HepG2 (cell line): ENCODE data around the gene CABLES2. TPM values are rescaled to one million over a fixed set of nuclear protein-coding genes. Genes with fewer than 3 reads are reported as not detected.
A peak's percentile ranks its signal among the peaks of the same experiment; 100 is the strongest.

Source experiments
- ATF4 ChIP-seq, 2 experiments: fragments of 450-650 bp in 1 of 2; sonication (generic) in 1 of 2; formaldehyde crosslinking; IDR thresholded peaks; 2 replicates each; pipeline versions ENCODE4 v1.5.0 to v1.8.0; 2020 to 2022; ENCODE audit warnings: mild to moderate bottlenecking in 1 of 2, missing genetic modification reagents in 1 of 2
- HNRNPL ChIP-seq: fragments of 200-400 bp; formaldehyde crosslinking; IDR thresholded peaks from 2 replicates; pipeline ENCODE4 v1.6.1; 2017; ENCODE audit warnings: mild to moderate bottlenecking, low read depth, low read length
- HOXA7 ChIP-seq: sonication (generic); formaldehyde crosslinking; IDR thresholded peaks from 2 replicates; pipeline ENCODE4 v1.8.1; 2022; ENCODE audit warnings: mild to moderate bottlenecking, missing genetic modification reagents, moderate library complexity
- KDM3A ChIP-seq: IDR thresholded peaks from 2 replicates; pipeline ENCODE4 v1.6.1; 2018; ENCODE audit warnings: low read depth, missing compliant biosample characterization
- KLF11 ChIP-seq: IDR thresholded peaks from 2 replicates; pipeline ENCODE4 v1.6.1; 2016; ENCODE audit warnings: missing compliant biosample characterization
- NFKBIZ ChIP-seq: IDR thresholded peaks from 2 replicates; pipeline ENCODE4 v1.6.1; 2018; ENCODE audit warnings: missing genetic modification reagents, missing compliant biosample characterization
- NKX3-1 ChIP-seq: sonication (generic); formaldehyde crosslinking; IDR thresholded peaks from 2 replicates; pipeline ENCODE4 v1.5.0; 2020; ENCODE audit warnings: missing genetic modification reagents
- ONECUT2 ChIP-seq: sonication (generic); formaldehyde crosslinking; IDR thresholded peaks from 2 replicates; pipeline ENCODE4 v1.4.0; 2020; ENCODE audit warnings: missing genetic modification reagents
- PCBP2 ChIP-seq: fragments of 200-400 bp; formaldehyde crosslinking; optimal IDR thresholded peaks from 2 replicates; pipeline ENCODE3; 2018; ENCODE audit warnings: low read length, low read depth; ENCODE audit not compliant: poor library complexity, severe bottlenecking
- PRDM10 ChIP-seq: sonication (generic); formaldehyde crosslinking; IDR thresholded peaks from 2 replicates; pipeline ENCODE4 v1.4.0; 2020; ENCODE audit warnings: low read depth, missing genetic modification reagents
- USF2 ChIP-seq, 2 experiments: sonication (generic) in 1 of 2; formaldehyde crosslinking in 1 of 2; IDR thresholded peaks; 2 replicates each; pipeline versions ENCODE4 v1.5.1 to v1.6.1; 2011 to 2020; ENCODE audit warnings: borderline replicate concordance in 1 of 2, low read depth in 1 of 2, low read length in 1 of 2, mild to moderate bottlenecking in 1 of 2, missing genetic modification reagents in 1 of 2, moderate library complexity in 1 of 2
- ZNF558 ChIP-seq: sonication (generic); formaldehyde crosslinking; IDR thresholded peaks from 2 replicates; pipeline ENCODE4 v1.9.0; 2022; ENCODE audit warnings: mild to moderate bottlenecking, missing genetic modification reagents, borderline replicate concordance
- polyA plus RNA-seq, 8 experiments: library from polyadenylated mRNA; depleted of rRNA in 3 of 8; stranded (reverse) in 7 of 8; unstranded in 1 of 8; fragments of >200 nt; fragmentation: Illumina TruSeq in 4 of 8; extraction: Trizol in 4 of 8; gene quantifications; 2 replicates each; pipeline versions ENCODE4 v1.2.1 to v1.2.3, GENCODE V29; 2011 to 2016; ENCODE audit warnings: low read depth in 4 of 8, missing spikeins in 1 of 8, mixed read lengths in 1 of 8; ENCODE audit not compliant: insufficient read depth in 1 of 8
- total RNA-seq, 5 experiments: library from RNA; depleted of rRNA; stranded (reverse); fragments of >200 nt; fragmentation: Illumina TruSeq; extraction: Trizol; gene quantifications; 2 replicates each; pipeline ENCODE4 v1.2.3, GENCODE V29; 2016; ENCODE audit warnings: low read depth in 1 of 5
- TF ChIP-seq, protein P1 (sequence below): sonication (generic); formaldehyde crosslinking; IDR thresholded peaks from 2 replicates; pipeline ENCODE4 v1.4.0; 2020; ENCODE audit warnings: missing genetic modification reagents
- TF ChIP-seq, protein P2 (sequence below): conservative IDR thresholded peaks from 2 replicates; pipeline ENCODE4 v1.6.1; 2018; ENCODE audit warnings: missing genetic modification reagents

Gene CABLES2
- total and polyA plus RNA-seq, 2 of the 13 experiments (the other 11 are each of a cell fraction or from before 2014, with no cell fraction given) = 5.2 to 9.7 TPM

GRCh38 chr20:62370807-62371587 lies 36.1 kb downstream of the CABLES2 start (continued):
- TF ChIP-seq, protein P1, sequence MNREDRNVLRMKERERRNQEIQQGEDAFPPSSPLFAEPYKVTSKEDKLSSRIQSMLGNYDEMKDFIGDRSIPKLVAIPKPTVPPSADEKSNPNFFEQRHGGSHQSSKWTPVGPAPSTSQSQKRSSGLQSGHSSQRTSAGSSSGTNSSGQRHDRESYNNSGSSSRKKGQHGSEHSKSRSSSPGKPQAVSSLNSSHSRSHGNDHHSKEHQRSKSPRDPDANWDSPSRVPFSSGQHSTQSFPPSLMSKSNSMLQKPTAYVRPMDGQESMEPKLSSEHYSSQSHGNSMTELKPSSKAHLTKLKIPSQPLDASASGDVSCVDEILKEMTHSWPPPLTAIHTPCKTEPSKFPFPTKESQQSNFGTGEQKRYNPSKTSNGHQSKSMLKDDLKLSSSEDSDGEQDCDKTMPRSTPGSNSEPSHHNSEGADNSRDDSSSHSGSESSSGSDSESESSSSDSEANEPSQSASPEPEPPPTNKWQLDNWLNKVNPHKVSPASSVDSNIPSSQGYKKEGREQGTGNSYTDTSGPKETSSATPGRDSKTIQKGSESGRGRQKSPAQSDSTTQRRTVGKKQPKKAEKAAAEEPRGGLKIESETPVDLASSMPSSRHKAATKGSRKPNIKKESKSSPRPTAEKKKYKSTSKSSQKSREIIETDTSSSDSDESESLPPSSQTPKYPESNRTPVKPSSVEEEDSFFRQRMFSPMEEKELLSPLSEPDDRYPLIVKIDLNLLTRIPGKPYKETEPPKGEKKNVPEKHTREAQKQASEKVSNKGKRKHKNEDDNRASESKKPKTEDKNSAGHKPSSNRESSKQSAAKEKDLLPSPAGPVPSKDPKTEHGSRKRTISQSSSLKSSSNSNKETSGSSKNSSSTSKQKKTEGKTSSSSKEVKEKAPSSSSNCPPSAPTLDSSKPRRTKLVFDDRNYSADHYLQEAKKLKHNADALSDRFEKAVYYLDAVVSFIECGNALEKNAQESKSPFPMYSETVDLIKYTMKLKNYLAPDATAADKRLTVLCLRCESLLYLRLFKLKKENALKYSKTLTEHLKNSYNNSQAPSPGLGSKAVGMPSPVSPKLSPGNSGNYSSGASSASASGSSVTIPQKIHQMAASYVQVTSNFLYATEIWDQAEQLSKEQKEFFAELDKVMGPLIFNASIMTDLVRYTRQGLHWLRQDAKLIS (CRISPR knock-in tag) = 0 out of 2 replicates have a peak, but pooled peaks have one; percentile 68
- no peak for TF ChIP-seq PCBP2
- no peak for TF ChIP-seq USF2 (IDR thresholded peaks at IDR 0.05; ENCODE audit: low read depth, low read length)
- TF ChIP-seq USF2 (CRISPR knock-in tag; IDR thresholded peaks at IDR 0.05; ENCODE audit: borderline replicate concordance) = no peak
- TF ChIP-seq ATF4 (CRISPR knock-in tag; IDR thresholded peaks at IDR 0.05) = no peak
- no peak for TF ChIP-seq ONECUT2 (CRISPR knock-in tag)
- no peak; the same call in 1 of the 2 replicates for TF ChIP-seq ZNF558 (CRISPR knock-in tag)
- no peak for TF ChIP-seq KLF11 (CRISPR knock-in tag)
- TF ChIP-seq HNRNPL = peak; percentile 100
- TF ChIP-seq KDM3A (CRISPR knock-in tag) = peak; percentile 62; the same call in 1 of the 2 replicates
- TF ChIP-seq NFKBIZ = no peak
- TF ChIP-seq NKX3-1 = no peak
- TF ChIP-seq PRDM10 (CRISPR knock-in tag) = no peak; the same call in 1 of the 2 replicates
- TF ChIP-seq, protein P2, sequence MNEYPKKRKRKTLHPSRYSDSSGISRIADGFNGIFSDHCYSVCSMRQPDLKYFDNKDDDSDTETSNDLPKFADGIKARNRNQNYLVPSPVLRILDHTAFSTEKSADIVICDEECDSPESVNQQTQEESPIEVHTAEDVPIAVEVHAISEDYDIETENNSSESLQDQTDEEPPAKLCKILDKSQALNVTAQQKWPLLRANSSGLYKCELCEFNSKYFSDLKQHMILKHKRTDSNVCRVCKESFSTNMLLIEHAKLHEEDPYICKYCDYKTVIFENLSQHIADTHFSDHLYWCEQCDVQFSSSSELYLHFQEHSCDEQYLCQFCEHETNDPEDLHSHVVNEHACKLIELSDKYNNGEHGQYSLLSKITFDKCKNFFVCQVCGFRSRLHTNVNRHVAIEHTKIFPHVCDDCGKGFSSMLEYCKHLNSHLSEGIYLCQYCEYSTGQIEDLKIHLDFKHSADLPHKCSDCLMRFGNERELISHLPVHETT (CRISPR knock-in tag) = no peak; the same call in none of the 2 replicates
- TF ChIP-seq HOXA7 (CRISPR knock-in tag) = no peak
